Neural progenitor cell (in vitro differentiated cells): ENCODE results near the gene BEGAIN. TPM values are rescaled to one million over a fixed set of nuclear protein-coding genes. Genes with fewer than 3 reads are reported as not detected.

Experiments
- DNase-seq: peaks from one replicate; pipeline ENCODE4 v3.0.0-alpha.2; 2016; ENCODE audit warnings: low spot score
- H2AFZ ChIP-seq: fragments of 200-600 bp; sonication (generic); replicated peaks from 2 replicates; pipeline ENCODE4 v1.6.1; 2016; ENCODE audit warnings: antibody characterized with exemption
- H3F3A ChIP-seq: fragments of 200-600 bp; sonication (generic); 2 replicates; pipeline ENCODE4 v1.6.1; 2016; ENCODE audit warnings: antibody characterized with exemption, low read depth
- H3K27ac ChIP-seq: fragments of 200-600 bp; sonication (generic); 2 replicates; pipeline ENCODE4 v1.5.1; 2016; ENCODE audit warnings: mild to moderate bottlenecking
- H3K27me3 ChIP-seq: fragments of 200-600 bp; sonication (generic); 2 replicates; pipeline ENCODE4 v1.6.1; 2016; ENCODE audit warnings: mild to moderate bottlenecking, moderate library complexity
- H3K36me3 ChIP-seq: fragments of 200-600 bp; sonication (generic); 2 replicates; pipeline ENCODE4 v1.5.1; 2016
- H3K4me1 ChIP-seq: fragments of 200-600 bp; sonication (generic); 2 replicates; pipeline ENCODE4 v1.6.1; 2016; ENCODE audit warnings: mixed run types
- H3K4me2 ChIP-seq: fragments of 200-600 bp; sonication (generic); 2 replicates; pipeline ENCODE4 v1.6.1; 2016
- H3K4me3 ChIP-seq: fragments of 200-600 bp; sonication (generic); 2 replicates; pipeline ENCODE4 v1.5.1; 2016
- H3K79me2 ChIP-seq: fragments of 200-600 bp; sonication (generic); 2 replicates; pipeline ENCODE4 v1.6.1; 2016; ENCODE audit warnings: low read depth
- H3K9ac ChIP-seq: fragments of 200-600 bp; sonication (generic); 2 replicates; pipeline ENCODE4 v1.6.1; 2016
- H3K9me3 ChIP-seq: fragments of 200-600 bp; sonication (generic); 2 replicates; pipeline ENCODE4 v1.5.1; 2016; ENCODE audit warnings: low read depth
- H4K20me1 ChIP-seq: fragments of 200-600 bp; sonication (generic); 2 replicates; pipeline ENCODE4 v1.6.1; 2016; ENCODE audit warnings: low read depth
- H3K27ac Mint-ChIP-seq: 3 replicates; pipeline ENCODE4 v1.8.0; 2021; ENCODE audit warnings: mixed read lengths
- H3K27me3 Mint-ChIP-seq: 2 replicates; pipeline ENCODE4 v1.8.0; 2022; ENCODE audit warnings: low read depth, mild to moderate bottlenecking, inconsistent platforms, moderate library complexity, mixed read lengths; ENCODE audit not compliant: insufficient read depth
- H3K36me3 Mint-ChIP-seq: 3 replicates; pipeline ENCODE4 v1.8.0; 2021; ENCODE audit warnings: mixed read lengths
- H3K4me1 Mint-ChIP-seq: 3 replicates; pipeline ENCODE4 v1.8.0; 2021; ENCODE audit warnings: mixed read lengths
- H3K4me3 Mint-ChIP-seq: 3 replicates; pipeline ENCODE4 v1.8.0; 2021; ENCODE audit warnings: mild to moderate bottlenecking, moderate library complexity, mixed read lengths
- H3K9me3 Mint-ChIP-seq: 3 replicates; pipeline ENCODE4 v1.8.0; 2020; ENCODE audit warnings: mixed read lengths
- EZH2 ChIP-seq: fragments of 200-600 bp; sonication (generic); IDR thresholded peaks from 2 replicates; pipeline ENCODE4 v1.6.1; 2017; ENCODE audit warnings: antibody characterized with exemption, mild to moderate bottlenecking, moderate library complexity
- EZH2phosphoT487 ChIP-seq: fragments of 200-600 bp; sonication (generic); IDR thresholded peaks from 2 replicates; pipeline ENCODE4 v1.6.1; 2017; ENCODE audit warnings: antibody characterized with exemption
- total RNA-seq: library from RNA; depleted of rRNA; stranded (reverse); fragments of >200 nt; gene quantifications from 2 replicates; pipeline ENCODE4 v1.2.3, GENCODE V29; 2015; ENCODE audit warnings: low replicate concordance
- TF ChIP-seq, protein P1 (sequence below): fragments of 200-600 bp; sonication (generic); IDR thresholded peaks from 2 replicates; pipeline ENCODE4 v1.5.1; 2017; ENCODE audit warnings: antibody characterized with exemption, mild to moderate bottlenecking

BEGAIN gene
- total RNA-seq, 1 donor from 2014 or later, result 4.0 TPM

- Mint-ChIP-seq H3K27me3 (peaks cover 54% of the 10 kb centered on the region), H3K27ac (no peak overlapping the region), H3K4me1 (peaks cover 27% of the 10 kb centered on the region), H3K9me3 (no peaks in the 10 kb centered on the region), H3K4me3 (no peak overlapping the region), H3K36me3 (no peaks in the 10 kb centered on the region)
- no peaks in the 10 kb centered on the region for H4K20me1 ChIP-seq
- DNase-seq, result peak; percentile 24
- H3K9ac ChIP-seq, result no peak overlapping the region
- TF ChIP-seq EZH2 (no peak), EZH2phosphoT487 (no peak)
- TF ChIP-seq, protein P1, sequence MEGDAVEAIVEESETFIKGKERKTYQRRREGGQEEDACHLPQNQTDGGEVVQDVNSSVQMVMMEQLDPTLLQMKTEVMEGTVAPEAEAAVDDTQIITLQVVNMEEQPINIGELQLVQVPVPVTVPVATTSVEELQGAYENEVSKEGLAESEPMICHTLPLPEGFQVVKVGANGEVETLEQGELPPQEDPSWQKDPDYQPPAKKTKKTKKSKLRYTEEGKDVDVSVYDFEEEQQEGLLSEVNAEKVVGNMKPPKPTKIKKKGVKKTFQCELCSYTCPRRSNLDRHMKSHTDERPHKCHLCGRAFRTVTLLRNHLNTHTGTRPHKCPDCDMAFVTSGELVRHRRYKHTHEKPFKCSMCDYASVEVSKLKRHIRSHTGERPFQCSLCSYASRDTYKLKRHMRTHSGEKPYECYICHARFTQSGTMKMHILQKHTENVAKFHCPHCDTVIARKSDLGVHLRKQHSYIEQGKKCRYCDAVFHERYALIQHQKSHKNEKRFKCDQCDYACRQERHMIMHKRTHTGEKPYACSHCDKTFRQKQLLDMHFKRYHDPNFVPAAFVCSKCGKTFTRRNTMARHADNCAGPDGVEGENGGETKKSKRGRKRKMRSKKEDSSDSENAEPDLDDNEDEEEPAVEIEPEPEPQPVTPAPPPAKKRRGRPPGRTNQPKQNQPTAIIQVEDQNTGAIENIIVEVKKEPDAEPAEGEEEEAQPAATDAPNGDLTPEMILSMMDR, result no peak
- H3K27ac ChIP-seq, result no peak overlapping the region
- no peaks in the 10 kb centered on the region for H3K36me3 ChIP-seq
- no peaks in the 10 kb centered on the region for H3K9me3 ChIP-seq
- H3F3A ChIP-seq, result peaks cover 16% of the 10 kb centered on the region
- no peaks in the 10 kb centered on the region for H3K79me2 ChIP-seq
- H3K27me3 ChIP-seq, result peaks cover 59% of the 10 kb centered on the region
- H3K4me2 ChIP-seq, result peak overlapping the region; percentile 99
- no peak overlapping the region for H2AFZ ChIP-seq
- H3K4me1 ChIP-seq, result peaks cover 27% of the 10 kb centered on the region
- peak overlapping the region; percentile 67 for H3K4me3 ChIP-seq
Observed at GRCh38 chr14:100567877-100568163, 19.4 kb downstream of the BEGAIN start.

DNA sequence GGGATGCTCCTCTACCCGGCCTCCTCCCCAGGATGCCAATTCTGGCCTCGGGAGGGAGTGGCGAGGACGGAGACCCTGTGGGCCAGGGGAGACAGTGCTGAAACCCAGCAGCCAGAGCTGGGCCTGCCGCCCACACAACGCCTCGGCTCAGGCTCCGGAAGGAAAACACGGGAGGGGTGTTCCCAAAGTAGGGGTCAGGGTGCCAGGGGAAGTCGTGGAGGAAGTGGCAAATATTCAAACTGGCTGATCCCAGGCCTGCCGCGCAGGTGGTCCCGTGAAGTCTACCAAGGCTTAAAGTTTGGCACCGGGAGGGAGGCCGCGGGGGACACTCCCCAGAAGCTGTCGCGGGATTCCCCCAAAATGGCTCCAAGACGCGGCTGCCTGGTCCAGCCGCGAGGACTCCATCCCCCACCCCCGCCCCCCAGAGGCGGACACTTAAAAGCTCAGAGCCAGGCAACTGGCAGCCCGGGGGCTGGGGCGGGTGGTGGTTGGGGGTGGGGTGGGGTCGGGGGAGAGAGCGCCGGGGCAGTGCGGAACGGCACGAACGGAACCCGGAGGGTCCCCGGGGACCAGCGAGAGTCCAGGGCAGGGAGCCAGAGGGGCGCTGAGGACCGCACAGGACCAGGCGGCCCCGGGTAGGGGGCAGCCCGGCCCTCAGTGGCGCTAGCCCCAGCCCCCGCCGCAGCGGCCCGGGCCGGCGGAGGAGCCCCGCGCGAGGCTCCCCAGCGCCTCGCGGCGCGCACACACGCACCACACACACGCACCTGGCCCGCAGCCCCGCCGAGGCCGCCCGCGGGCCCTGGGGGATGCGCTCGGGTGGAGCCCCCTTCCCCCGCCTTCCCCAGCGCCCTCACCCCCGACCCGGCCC lies 20.0 kb downstream of the BEGAIN start:
- Mint-ChIP-seq H3K27ac (no peak overlapping the region), H3K27me3 (peaks cover 52% of the 10 kb centered on the region), H3K9me3 (no peaks in the 10 kb centered on the region), H3K36me3 (no peaks in the 10 kb centered on the region), H3K4me3 (peak overlapping the region; percentile 64), H3K4me1 (peaks cover 23% of the 10 kb centered on the region)
- H3K4me1 ChIP-seq, result peaks cover 27% of the 10 kb centered on the region
- no peaks in the 10 kb centered on the region for H3K36me3 ChIP-seq
- no peak overlapping the region for H3K9ac ChIP-seq
- H4K20me1 ChIP-seq, result no peaks in the 10 kb centered on the region
- H3K4me3 ChIP-seq, result peak overlapping the region; percentile 67
- H3K9me3 ChIP-seq, result no peaks in the 10 kb centered on the region
- no peak overlapping the region for H3K27ac ChIP-seq
- H3K4me2 ChIP-seq, result peak overlapping the region; percentile 99
- no peaks in the 10 kb centered on the region for H3K79me2 ChIP-seq
- TF ChIP-seq, protein P1, result no peak
- TF ChIP-seq EZH2phosphoT487 (no peak), EZH2 (no peak)
- peak; percentile 59 for DNase-seq
- H3F3A ChIP-seq, result peaks cover 16% of the 10 kb centered on the region
- H2AFZ ChIP-seq, result no peak overlapping the region
- peaks cover 59% of the 10 kb centered on the region for H3K27me3 ChIP-seq

DNA sequence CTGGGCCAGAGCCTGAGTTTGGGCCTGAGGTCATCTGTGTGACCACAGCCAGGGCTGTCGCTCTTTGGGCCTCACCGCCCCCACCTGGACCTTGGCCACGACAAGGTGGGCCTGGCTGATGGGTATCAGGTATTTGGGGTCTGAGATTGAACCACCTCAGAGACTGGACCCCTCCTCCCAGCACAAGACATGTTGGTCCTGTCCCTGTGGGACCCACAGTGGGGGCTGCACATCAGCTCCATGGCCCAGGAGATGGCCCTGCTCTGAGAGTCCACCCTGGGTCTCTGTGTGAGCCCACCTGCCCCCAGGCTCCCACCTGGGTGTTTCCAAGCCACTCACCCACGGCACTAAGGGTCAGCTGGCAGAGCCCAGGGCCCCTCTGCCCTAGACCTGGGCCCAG lies 20.6 kb downstream of the BEGAIN start:
- no peak overlapping the region for H3K27ac ChIP-seq
- no peak overlapping the region for H3K27ac Mint-ChIP-seq
- no peaks in the 10 kb centered on the region for H3K36me3 Mint-ChIP-seq
- H3K27me3 ChIP-seq, result peaks cover 59% of the 10 kb centered on the region
- no peaks in the 10 kb centered on the region for H3K9me3 Mint-ChIP-seq
- H3K4me1 ChIP-seq, result peaks cover 27% of the 10 kb centered on the region
- H3K4me3 Mint-ChIP-seq, result peak overlapping the region; percentile 43
- no peaks in the 10 kb centered on the region for H3K79me2 ChIP-seq
- H3K9me3 ChIP-seq, result no peaks in the 10 kb centered on the region
- peaks cover 16% of the 10 kb centered on the region for H3F3A ChIP-seq
- H3K9ac ChIP-seq, result no peak overlapping the region
- no peaks in the 10 kb centered on the region for H4K20me1 ChIP-seq
- H2AFZ ChIP-seq, result no peak overlapping the region
- H3K4me2 ChIP-seq, result peak overlapping the region; percentile 99
- no peak for DNase-seq
- TF ChIP-seq EZH2phosphoT487 (no peak), EZH2 (no peak)
- TF ChIP-seq, protein P1, result no peak
- H3K4me3 ChIP-seq, result peak overlapping the region; percentile 67
- H3K36me3 ChIP-seq, result no peaks in the 10 kb centered on the region
- peaks cover 19% of the 10 kb centered on the region for H3K4me1 Mint-ChIP-seq
- peaks cover 50% of the 10 kb centered on the region for H3K27me3 Mint-ChIP-seq
